Rectal smooth muscle tissue (tissue), 1 donor: ENCODE data around the gene MVD.

ENCODE experiments used
- H3K27ac ChIP-seq: one replicate; pipeline ENCODE4 v1.7.0; 2013; ENCODE audit warnings: low read depth, low read length, inconsistent platforms
- H3K27me3 ChIP-seq: one replicate; pipeline ENCODE4 v1.7.0; 2013; ENCODE audit warnings: low read length; ENCODE audit not compliant: control insufficient read depth, insufficient read depth
- H3K36me3 ChIP-seq: one replicate; pipeline ENCODE4 v1.7.0; 2013; ENCODE audit warnings: low read length; ENCODE audit not compliant: control insufficient read depth, insufficient read depth
- H3K4me1 ChIP-seq: one replicate; pipeline ENCODE4 v1.7.0; 2013; ENCODE audit warnings: low read length; ENCODE audit not compliant: control insufficient read depth, insufficient read depth
- H3K4me3 ChIP-seq: one replicate; pipeline ENCODE4 v1.7.0; 2013; ENCODE audit warnings: low read length
- H3K9ac ChIP-seq: one replicate; pipeline ENCODE4 v1.7.0; 2013; ENCODE audit warnings: low read length

Gene MVD

DNA sequence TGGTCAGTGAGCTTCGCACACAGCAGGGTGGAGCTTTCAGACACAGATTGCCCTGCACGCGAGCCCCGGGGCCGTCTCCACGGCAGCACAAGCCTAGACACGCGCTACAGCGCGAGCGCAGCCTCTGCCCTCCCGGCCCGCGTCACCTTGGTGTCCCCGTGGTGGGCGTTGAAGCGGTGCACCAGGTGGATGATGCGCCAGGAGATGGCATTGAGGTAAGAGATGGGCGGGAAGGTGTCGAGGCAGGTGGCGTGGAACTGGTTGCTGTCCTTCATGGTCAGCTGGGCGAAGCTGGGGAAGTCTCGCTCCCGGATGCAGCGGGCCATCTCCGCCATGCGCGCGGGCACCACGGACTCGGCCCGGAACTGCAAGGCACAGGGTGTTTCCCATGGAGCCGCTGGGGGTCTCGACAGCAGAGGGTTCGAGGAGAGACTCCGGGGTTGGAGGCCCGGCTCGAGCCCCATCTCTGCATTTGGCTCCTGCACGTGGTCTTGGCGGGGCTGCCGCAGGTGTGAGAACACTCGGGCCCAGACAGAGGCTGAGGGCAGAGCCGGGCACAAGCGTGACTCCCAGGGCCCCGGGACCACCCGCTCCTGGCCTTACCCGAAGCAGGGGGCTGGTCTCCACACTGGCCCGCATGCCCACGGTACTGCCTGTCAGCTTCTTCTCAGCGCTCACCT lies 7.7 kb downstream of the MVD start:
- H3K36me3 ChIP-seq: no peaks in the 10 kb centered on the region
- H3K9ac ChIP-seq: no peak overlapping the region
- H3K4me3 ChIP-seq: no peak overlapping the region
- H3K27ac ChIP-seq: no peak overlapping the region
- no peaks in the 10 kb centered on the region for H3K4me1 ChIP-seq
- H3K27me3 ChIP-seq: no peaks in the 10 kb centered on the region

DNA sequence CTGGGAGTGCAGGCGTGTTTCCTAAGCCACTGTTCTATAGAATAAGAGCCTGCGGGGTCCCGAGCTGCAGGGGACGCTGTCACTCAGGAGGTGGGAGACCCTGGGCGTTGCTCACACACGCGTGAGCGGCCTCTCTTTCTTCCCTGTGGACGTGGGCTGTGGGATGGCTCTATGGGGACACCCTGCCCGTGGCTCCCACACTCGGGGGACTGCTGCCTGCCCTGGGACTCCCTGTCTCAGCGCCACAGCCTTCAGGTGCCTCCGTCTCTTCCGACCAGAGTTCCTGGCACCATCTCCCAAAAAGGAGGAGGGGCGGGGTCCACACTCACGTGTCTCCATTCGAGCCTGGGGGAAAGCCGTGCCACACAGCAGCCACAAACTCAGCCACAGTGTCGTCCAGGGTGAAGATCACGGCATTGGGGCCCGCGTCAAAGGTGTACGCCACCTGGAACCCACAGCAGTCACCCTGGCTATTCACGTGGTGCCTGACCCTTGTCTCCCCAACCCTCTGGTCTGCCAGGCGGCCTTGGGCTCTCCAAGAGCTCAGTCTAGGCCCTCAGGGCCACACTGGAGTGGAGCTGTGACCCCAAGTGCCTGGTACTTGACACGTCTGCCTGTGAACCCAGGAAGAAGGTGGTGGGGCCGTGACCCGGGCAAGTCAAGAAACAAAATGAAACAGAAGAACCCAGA lies 8.4 kb downstream of the MVD start:
- no peak overlapping the region for H3K4me3 ChIP-seq
- H3K27ac ChIP-seq: no peak overlapping the region
- H3K9ac ChIP-seq: no peak overlapping the region
- H3K4me1 ChIP-seq: no peaks in the 10 kb centered on the region
- no peaks in the 10 kb centered on the region for H3K27me3 ChIP-seq
- no peaks in the 10 kb centered on the region for H3K36me3 ChIP-seq

- no peak overlapping the region for H3K27ac ChIP-seq
- H3K4me1 ChIP-seq: no peaks in the 10 kb centered on the region
- H3K9ac ChIP-seq: no peak overlapping the region
- no peaks in the 10 kb centered on the region for H3K27me3 ChIP-seq
- no peak overlapping the region for H3K4me3 ChIP-seq
- no peaks in the 10 kb centered on the region for H3K36me3 ChIP-seq
Measured at GRCh38 chr16:88653596-88654362, 9.1 kb downstream of the MVD start.

- Histone ChIP-seq H3K9ac (no peak overlapping the region), H3K4me3 (no peak overlapping the region), H3K27me3 (no peaks in the 10 kb centered on the region), H3K36me3 (no peaks in the 10 kb centered on the region), H3K4me1 (no peaks in the 10 kb centered on the region), H3K27ac (no peak overlapping the region)
Measured at GRCh38 chr16:88653101-88653500, 9.8 kb downstream of the MVD start.

GRCh38 chr16:88652762-88653063 lies 10.2 kb downstream of the MVD start:
- Histone ChIP-seq H3K4me1 (no peaks in the 10 kb centered on the region), H3K36me3 (no peaks in the 10 kb centered on the region), H3K4me3 (no peak overlapping the region), H3K27ac (no peak overlapping the region), H3K27me3 (no peaks in the 10 kb centered on the region), H3K9ac (no peak overlapping the region)

DNA sequence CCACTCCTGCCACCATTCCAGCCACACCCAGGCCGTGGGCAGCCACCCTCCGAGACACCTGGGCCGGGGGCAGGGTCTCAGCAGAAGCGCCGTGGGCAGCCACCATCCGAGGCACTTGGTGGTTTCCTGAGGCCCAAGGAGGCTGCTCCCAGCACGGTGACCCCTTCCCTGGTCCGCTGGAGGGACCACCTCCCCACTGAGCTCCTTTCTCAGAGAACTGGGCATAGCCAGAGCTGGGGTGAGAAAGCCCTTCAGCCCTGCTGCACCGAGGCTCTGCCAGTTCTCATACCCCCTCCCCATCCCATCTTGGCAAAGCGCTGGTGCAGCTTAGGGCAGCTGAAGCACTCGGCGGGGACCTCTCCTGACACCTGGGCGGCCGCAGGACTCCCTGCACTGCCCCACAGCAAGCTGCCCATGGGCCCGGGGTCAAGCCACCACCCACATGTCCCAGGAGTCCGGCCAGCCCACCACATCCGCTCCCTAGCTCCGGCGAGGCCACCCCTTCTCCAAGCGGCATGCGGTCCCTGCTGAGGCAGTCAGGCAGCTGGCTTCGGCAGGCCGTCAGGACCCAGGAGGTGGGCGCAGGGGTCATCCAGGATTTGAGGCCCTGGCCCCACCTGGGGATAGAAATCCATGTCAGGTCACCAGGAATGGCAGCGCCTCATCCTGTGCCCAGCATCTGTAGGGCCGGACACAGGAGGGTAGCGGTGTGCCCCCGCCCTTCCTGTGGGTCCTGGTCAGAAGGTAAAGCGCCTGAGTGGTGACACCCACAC lies 10.7 kb downstream of the MVD start:
- Histone ChIP-seq H3K9ac (no peak overlapping the region), H3K4me3 (no peak overlapping the region), H3K27me3 (no peaks in the 10 kb centered on the region), H3K27ac (peak overlapping the region; percentile 20), H3K36me3 (no peaks in the 10 kb centered on the region), H3K4me1 (no peaks in the 10 kb centered on the region)

DNA sequence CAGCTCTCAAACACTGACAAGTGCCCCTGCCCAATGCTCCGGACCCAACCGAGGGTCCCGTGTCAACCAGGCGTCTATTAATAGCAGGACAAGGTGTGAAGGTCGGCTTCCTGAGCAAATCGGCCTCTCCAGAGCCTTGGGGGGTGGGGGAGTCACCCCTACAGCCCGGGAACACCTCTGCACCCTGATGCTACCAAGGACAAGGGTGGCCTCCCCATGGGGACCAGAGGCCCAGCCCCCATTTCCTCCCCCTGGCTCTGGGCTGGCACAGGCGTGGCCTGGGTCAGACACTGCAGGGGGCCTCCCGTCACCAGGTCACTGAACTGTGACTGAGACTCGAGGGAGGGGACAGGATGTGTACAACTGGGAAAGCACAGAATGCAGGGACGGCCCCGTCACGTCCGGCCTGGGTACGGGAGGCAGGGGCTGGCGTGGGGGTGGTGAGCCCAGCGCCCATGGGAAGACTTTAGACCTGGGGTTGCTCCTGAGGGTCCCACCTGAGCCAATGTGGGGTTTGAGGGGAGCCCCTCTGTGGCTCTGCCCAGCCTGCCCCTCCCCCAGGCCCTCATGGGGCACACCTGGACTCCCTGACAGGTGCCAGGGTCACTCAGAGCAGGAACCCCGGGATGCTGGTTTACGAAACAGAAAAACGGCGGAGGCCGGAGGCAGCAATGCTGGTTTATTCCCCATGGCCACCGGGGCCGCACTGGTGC lies 11.5 kb downstream of the MVD start:
- Histone ChIP-seq H3K4me3 (peak overlapping the region; percentile 62), H3K36me3 (no peaks in the 10 kb centered on the region), H3K9ac (peak overlapping the region; percentile 55), H3K27ac (peak overlapping the region; percentile 20), H3K27me3 (no peaks in the 10 kb centered on the region), H3K4me1 (no peaks in the 10 kb centered on the region)

GRCh38 chr16:88650749-88651275 lies 12.1 kb downstream of the MVD start, which contains the start of gene CYBA:
TSS of gene CYBA (minus strand) at chr16:88651053. CDS start at chr16:88651013, 40 bp downstream.
- Histone ChIP-seq H3K9ac (peak within 1 kb of the TSS; percentile 83), H3K36me3 (no peaks in the 10 kb centered on the region), H3K4me3 (peak within 1 kb of the TSS; percentile 83), H3K4me1 (no peaks in the 10 kb centered on the region), H3K27ac (peak within 1 kb of the TSS; percentile 20), H3K27me3 (no peaks in the 10 kb centered on the region)

DNA sequence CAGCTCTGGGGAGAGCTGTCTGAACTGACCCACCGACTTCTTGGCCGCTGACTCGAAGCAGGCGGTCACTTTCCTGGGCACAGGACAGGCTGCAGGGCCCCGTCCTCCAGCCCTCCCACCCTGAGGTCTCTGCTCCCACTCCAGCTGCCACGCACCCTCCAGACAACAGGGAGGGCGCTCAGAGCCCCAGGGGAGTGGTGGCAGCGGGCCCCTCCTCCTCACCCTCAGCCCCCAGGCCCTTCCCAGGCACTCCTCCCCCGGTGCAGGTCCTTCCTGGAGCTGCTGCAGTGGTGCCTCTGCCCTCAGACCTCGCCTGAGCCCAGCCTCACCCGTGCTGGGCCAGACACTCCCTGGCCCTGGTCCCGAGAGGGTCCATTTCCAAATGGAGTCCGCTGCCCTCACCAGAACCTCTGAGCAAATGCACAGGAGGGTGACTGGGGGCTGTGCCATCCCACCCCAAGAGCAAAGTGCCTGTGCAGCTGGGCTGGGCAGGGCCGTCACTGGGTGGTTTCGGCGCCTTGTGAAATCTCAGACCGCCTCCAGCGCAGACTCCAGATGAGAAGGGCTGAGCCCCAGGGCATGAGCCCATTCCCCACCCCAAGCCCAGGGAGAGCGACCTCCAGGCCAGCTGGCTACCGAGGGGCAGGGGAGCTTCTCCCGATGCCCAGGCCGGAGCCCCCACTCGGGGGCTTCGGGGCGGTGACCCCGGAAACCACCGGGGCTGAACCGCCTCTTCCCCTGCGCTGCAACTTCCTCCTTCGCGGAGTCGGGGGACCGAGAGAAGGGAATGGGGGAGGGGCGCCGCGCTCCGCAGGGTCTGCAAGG lies 12.8 kb downstream of the MVD start:
- Histone ChIP-seq H3K4me1 (no peaks in the 10 kb centered on the region), H3K36me3 (no peaks in the 10 kb centered on the region), H3K4me3 (peak overlapping the region; percentile 83), H3K9ac (peak overlapping the region; percentile 83), H3K27ac (peak overlapping the region; percentile 8), H3K27me3 (no peaks in the 10 kb centered on the region)

DNA sequence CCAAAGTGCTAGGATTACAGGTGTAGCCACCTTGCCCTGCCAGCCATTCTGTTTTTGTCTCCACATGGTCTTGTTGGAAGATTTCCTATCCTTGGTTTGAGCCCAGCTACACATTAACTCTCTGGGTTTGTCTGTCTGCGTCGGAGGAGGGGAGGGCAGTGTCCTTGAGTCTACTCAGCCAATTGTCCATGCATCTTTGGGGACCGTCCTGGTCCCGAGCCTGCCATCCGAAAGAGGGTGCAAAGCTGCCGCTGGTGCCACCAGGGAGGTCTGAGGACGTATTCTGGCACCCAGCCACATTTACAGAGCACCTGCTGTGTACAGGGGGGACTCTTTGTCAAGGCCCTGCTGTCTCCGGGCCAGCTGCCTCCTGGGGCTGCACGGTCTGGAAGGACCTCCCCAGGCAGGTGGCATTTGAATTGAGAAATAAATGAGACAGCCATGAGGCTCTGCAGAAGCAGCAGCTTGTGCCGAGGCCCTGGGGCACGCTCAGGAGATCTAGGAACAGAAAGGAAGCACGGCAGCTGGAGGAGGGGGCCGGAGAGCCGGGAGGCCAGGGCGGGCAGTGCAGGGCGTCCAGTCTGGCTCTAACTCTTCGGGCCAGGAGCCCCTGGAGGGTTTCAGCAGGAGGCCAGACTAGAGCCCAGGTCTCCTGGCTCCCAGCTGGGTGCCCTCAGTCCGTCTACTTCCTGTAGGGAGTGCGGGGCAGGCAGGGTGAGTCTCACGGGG lies 13.5 kb downstream of the MVD start:
- Histone ChIP-seq H3K36me3 (no peaks in the 10 kb centered on the region), H3K4me3 (peak overlapping the region; percentile 83), H3K27me3 (no peaks in the 10 kb centered on the region), H3K27ac (no peak overlapping the region), H3K9ac (no peak overlapping the region), H3K4me1 (no peaks in the 10 kb centered on the region)
